NCI-H1694 (cell line): ENCODE results near the gene ZAR1L.

Experiments used
- DNase-seq: peaks from one replicate; lab custom pipeline; 2025; lab: John Stamatoyannopoulos, UW

ZAR1L gene

GRCh38 chr13:32300920-32301319 is 14.2 kb downstream of the ZAR1L start:
- DNase-seq: no peak

GRCh38 chr13:32300406-32300805 is 14.8 kb downstream of the ZAR1L start:
- DNase-seq: no peak

- DNase-seq: no peak
Observed at GRCh38 chr13:32299893-32300292, 15.3 kb downstream of the ZAR1L start.

GRCh38 chr13:32298695-32299094 is 16.5 kb downstream of the ZAR1L start:
- no peak for DNase-seq

- DNase-seq: no peak
Observed at GRCh38 chr13:32297206-32297605, 18.0 kb downstream of the ZAR1L start.

- DNase-seq: no peak
Observed at GRCh38 chr13:32285633-32285965, 29.6 kb downstream of the ZAR1L start.

GRCh38 chr13:32284927-32285632 is 30.1 kb downstream of the ZAR1L start:
- DNase-seq: no peak

GRCh38 chr13:32282096-32282711 is 33.0 kb downstream of the ZAR1L start:
- no peak for DNase-seq

- no peak for DNase-seq
Observed at GRCh38 chr13:32281096-32281495, 34.1 kb downstream of the ZAR1L start.

- DNase-seq: no peak
Observed at GRCh38 chr13:32278426-32278825, 36.7 kb downstream of the ZAR1L start.

- no peak for DNase-seq
Observed at GRCh38 chr13:32277839-32278238, 37.3 kb downstream of the ZAR1L start.

GRCh38 chr13:32272021-32272683 is 43.0 kb downstream of the ZAR1L start:
- no peak for DNase-seq

GRCh38 chr13:32267836-32268439 is 47.2 kb downstream of the ZAR1L start:
- DNase-seq: no peak

- no peak for DNase-seq
Observed at GRCh38 chr13:32266130-32266529, 49.0 kb downstream of the ZAR1L start.

GRCh38 chr13:32265726-32266125 is 49.4 kb downstream of the ZAR1L start:
- DNase-seq: no peak

- DNase-seq: no peak
Observed at GRCh38 chr13:32264407-32264806, 50.8 kb downstream of the ZAR1L start.

GRCh38 chr13:32262619-32263018 is 52.5 kb downstream of the ZAR1L start:
- no peak for DNase-seq

GRCh38 chr13:32262165-32262564 is 53.0 kb downstream of the ZAR1L start:
- DNase-seq: no peak

- DNase-seq: no peak
Observed at GRCh38 chr13:32261567-32261966, 53.6 kb downstream of the ZAR1L start.

GRCh38 chr13:32259116-32259515 is 56.0 kb downstream of the ZAR1L start:
- no peak for DNase-seq

GRCh38 chr13:32257649-32258048 is 57.5 kb downstream of the ZAR1L start:
- DNase-seq: no peak

GRCh38 chr13:32256243-32256642 is 58.9 kb downstream of the ZAR1L start:
- DNase-seq: no peak

- DNase-seq: no peak
Observed at GRCh38 chr13:32255724-32256109, 59.4 kb downstream of the ZAR1L start.
